Ishikawa (cell line): ENCODE data around the gene LSM2.
A peak's percentile ranks its signal among the peaks of the same experiment; 100 is the strongest.

ENCODE experiments used
- CEBPB ChIP-seq: IDR thresholded peaks from 2 replicates; pipeline ENCODE4 v1.6.1; 2012
- CREB1 ChIP-seq: IDR thresholded peaks from 2 replicates; pipeline ENCODE4 v1.6.1; 2012; ENCODE audit warnings: low read depth
- EGR1 ChIP-seq: IDR thresholded peaks from 2 replicates; pipeline ENCODE4 v1.6.1; 2012
- EP300 ChIP-seq: IDR thresholded peaks from 2 replicates; pipeline ENCODE4 v1.6.1; 2012; ENCODE audit warnings: borderline replicate concordance
- FOXM1 ChIP-seq: IDR thresholded peaks from 2 replicates; pipeline ENCODE4 v1.6.1; 2012; ENCODE audit warnings: low read depth, borderline replicate concordance
- MAX ChIP-seq: IDR thresholded peaks from 2 replicates; pipeline ENCODE4 v1.6.1; 2012
- NFIC ChIP-seq: IDR thresholded peaks from 2 replicates; pipeline ENCODE4 v1.6.1; 2012
- RAD21 ChIP-seq: IDR thresholded peaks from 2 replicates; pipeline ENCODE4 v1.6.1; 2012; ENCODE audit warnings: low read depth
- TAF1 ChIP-seq: IDR thresholded peaks from 2 replicates; pipeline ENCODE4 v1.6.1; 2012; ENCODE audit warnings: low read depth, mild to moderate bottlenecking
- TCF12 ChIP-seq: IDR thresholded peaks from 2 replicates; pipeline ENCODE4 v1.6.1; 2012; ENCODE audit warnings: low read depth
- TEAD4 ChIP-seq: IDR thresholded peaks from 2 replicates; pipeline ENCODE4 v1.6.1; 2012
- USF1 ChIP-seq: IDR thresholded peaks from 2 replicates; pipeline ENCODE4 v1.6.1; 2012
- YY1 ChIP-seq: IDR thresholded peaks from 2 replicates; pipeline ENCODE4 v1.6.1; 2012; ENCODE audit warnings: low read depth
- ZBTB7A ChIP-seq: IDR thresholded peaks from 2 replicates; pipeline ENCODE4 v1.6.1; 2012; ENCODE audit warnings: low read depth
- TF ChIP-seq, protein P1 (sequence below): IDR thresholded peaks from 2 replicates; pipeline ENCODE4 v1.6.1; 2012; ENCODE audit warnings: low read depth, mild to moderate bottlenecking

The LSM2 gene

GRCh38 chr6:31797588-31797987 is 9.2 kb downstream of the LSM2 start:
- TF ChIP-seq, protein P1, sequence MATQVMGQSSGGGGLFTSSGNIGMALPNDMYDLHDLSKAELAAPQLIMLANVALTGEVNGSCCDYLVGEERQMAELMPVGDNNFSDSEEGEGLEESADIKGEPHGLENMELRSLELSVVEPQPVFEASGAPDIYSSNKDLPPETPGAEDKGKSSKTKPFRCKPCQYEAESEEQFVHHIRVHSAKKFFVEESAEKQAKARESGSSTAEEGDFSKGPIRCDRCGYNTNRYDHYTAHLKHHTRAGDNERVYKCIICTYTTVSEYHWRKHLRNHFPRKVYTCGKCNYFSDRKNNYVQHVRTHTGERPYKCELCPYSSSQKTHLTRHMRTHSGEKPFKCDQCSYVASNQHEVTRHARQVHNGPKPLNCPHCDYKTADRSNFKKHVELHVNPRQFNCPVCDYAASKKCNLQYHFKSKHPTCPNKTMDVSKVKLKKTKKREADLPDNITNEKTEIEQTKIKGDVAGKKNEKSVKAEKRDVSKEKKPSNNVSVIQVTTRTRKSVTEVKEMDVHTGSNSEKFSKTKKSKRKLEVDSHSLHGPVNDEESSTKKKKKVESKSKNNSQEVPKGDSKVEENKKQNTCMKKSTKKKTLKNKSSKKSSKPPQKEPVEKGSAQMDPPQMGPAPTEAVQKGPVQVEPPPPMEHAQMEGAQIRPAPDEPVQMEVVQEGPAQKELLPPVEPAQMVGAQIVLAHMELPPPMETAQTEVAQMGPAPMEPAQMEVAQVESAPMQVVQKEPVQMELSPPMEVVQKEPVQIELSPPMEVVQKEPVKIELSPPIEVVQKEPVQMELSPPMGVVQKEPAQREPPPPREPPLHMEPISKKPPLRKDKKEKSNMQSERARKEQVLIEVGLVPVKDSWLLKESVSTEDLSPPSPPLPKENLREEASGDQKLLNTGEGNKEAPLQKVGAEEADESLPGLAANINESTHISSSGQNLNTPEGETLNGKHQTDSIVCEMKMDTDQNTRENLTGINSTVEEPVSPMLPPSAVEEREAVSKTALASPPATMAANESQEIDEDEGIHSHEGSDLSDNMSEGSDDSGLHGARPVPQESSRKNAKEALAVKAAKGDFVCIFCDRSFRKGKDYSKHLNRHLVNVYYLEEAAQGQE: no peak
- no peak for TF ChIP-seq RAD21
- no peak for TF ChIP-seq ZBTB7A
- TF ChIP-seq MAX: no peak
- TF ChIP-seq EP300: no peak
- no peak for TF ChIP-seq NFIC
- TF ChIP-seq USF1: no peak
- TF ChIP-seq YY1: no peak
- no peak for TF ChIP-seq TEAD4
- no peak for TF ChIP-seq FOXM1
- no peak for TF ChIP-seq CREB1
- no peak for TF ChIP-seq TAF1
- no peak for TF ChIP-seq EGR1
- no peak for TF ChIP-seq TCF12
- no peak for TF ChIP-seq CEBPB

GRCh38 chr6:31796993-31797385 is 9.8 kb downstream of the LSM2 start:
- no peak for TF ChIP-seq ZBTB7A
- no peak for TF ChIP-seq EGR1
- no peak for TF ChIP-seq EP300
- no peak for TF ChIP-seq NFIC
- TF ChIP-seq, protein P1: no peak
- no peak for TF ChIP-seq TCF12
- TF ChIP-seq YY1: no peak
- no peak for TF ChIP-seq CREB1
- TF ChIP-seq RAD21: no peak
- no peak for TF ChIP-seq FOXM1
- no peak for TF ChIP-seq MAX
- no peak for TF ChIP-seq TAF1
- TF ChIP-seq USF1: no peak

DNA sequence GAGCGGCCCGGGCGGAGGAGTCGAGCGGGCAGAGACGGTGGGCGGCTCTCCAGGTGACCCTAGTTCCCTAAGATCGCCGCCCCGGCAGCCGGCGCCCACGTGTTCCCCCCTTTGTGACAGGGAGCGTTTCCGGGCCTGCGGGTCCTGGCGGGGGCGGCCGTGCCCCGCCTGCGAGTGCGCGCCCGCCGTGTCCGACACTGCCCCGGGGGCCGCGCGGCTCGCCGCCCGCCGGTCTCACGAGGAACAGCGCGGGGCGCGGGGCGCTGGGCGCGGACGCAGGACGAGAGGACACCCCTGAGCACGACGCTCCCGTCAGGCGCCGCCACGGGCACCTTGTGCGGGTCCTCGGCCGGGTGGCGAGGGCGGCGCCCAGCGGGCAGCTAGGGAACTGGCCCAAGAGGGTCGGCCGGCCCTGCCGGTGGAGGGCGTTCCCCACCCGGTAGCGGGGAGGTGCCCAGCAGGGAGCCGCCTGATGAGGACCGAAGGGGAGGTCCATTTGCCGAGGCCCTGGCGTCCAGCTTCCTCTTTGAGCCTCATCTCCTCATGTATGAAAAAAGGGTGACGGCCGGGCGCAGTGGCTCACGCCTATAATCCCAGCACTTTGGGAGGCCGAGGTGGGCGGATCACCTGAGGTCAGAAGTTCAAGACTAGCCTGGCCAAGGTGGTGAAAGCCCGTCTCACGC is 11.0 kb downstream of the LSM2 start, which contains the start of gene VARS1:
VARS1 (minus strand) TSS at position 137 of the 683 bp plus-strand sequence. CDS start 535 bp downstream, outside the sequence.
- TF ChIP-seq NFIC: 0 out of 2 replicates have a peak, but pooled peaks have one; percentile 8
- no peak for TF ChIP-seq CEBPB
- TF ChIP-seq ZBTB7A: no peak
- TF ChIP-seq TEAD4: no peak; the same call in 1 of the 2 replicates
- no peak for TF ChIP-seq FOXM1
- peak; percentile 64; the same call in 1 of the 2 replicates for TF ChIP-seq EGR1
- TF ChIP-seq TAF1: peak; percentile 70
- peak; percentile 95 for TF ChIP-seq MAX
- TF ChIP-seq EP300: peak; percentile 29; the same call in 1 of the 2 replicates
- peak; percentile 72 for TF ChIP-seq RAD21
- TF ChIP-seq CREB1: no peak
- peak; percentile 79 for TF ChIP-seq USF1
- no peak for TF ChIP-seq YY1
- no peak for TF ChIP-seq TCF12
- TF ChIP-seq, protein P1: no peak
